BLaER1 treated with 17β-estradiol and CSF1 and Interleukin-3, amounts not matched to agents 10 nM and 100 nM (cell line): Measurements from ENCODE around the gene VAX1.

Source experiments
- H3K27ac ChIP-seq, 11 experiments: shearing (Covaris generic); formaldehyde crosslinking; 2 replicates each; pipeline ENCODE4 v1.8.1; 2022
- H3K27me3 ChIP-seq, 11 experiments: shearing (Covaris generic); formaldehyde crosslinking; 2 replicates each; pipeline ENCODE4 v1.8.1; 2022
- H3K36me3 ChIP-seq, 11 experiments: shearing (Covaris generic); formaldehyde crosslinking; 2 replicates each; pipeline ENCODE4 v1.8.1; 2022
- H3K4me1 ChIP-seq, 10 experiments: shearing (Covaris generic); formaldehyde crosslinking; 2 replicates each; pipeline ENCODE4 v1.8.1; 2022
- H3K4me2 ChIP-seq, 11 experiments: shearing (Covaris generic); formaldehyde crosslinking; 2 replicates each; pipeline ENCODE4 v1.8.1; 2022
- H3K4me3 ChIP-seq, 10 experiments: shearing (Covaris generic); formaldehyde crosslinking; 2 replicates each; pipeline ENCODE4 v1.8.1; 2022
- H3K9ac ChIP-seq, 11 experiments: shearing (Covaris generic); formaldehyde crosslinking; 2 replicates each; pipeline ENCODE4 v1.8.1; 2022
- H3K9me3 ChIP-seq, 11 experiments: shearing (Covaris generic); formaldehyde crosslinking; replicated peaks in 1 of 11; 2 replicates each; pipeline ENCODE4 v1.8.1; 2022
- H4K20me1 ChIP-seq, 11 experiments: shearing (Covaris generic); formaldehyde crosslinking; 2 replicates each; pipeline ENCODE4 v1.8.1; 2022
- Cebpa-rat ChIP-seq, 11 experiments: shearing (Covaris generic); IDR thresholded peaks; 2 replicates each; pipeline ENCODE4 v1.8.1; 2022

VAX1 gene

DNA sequence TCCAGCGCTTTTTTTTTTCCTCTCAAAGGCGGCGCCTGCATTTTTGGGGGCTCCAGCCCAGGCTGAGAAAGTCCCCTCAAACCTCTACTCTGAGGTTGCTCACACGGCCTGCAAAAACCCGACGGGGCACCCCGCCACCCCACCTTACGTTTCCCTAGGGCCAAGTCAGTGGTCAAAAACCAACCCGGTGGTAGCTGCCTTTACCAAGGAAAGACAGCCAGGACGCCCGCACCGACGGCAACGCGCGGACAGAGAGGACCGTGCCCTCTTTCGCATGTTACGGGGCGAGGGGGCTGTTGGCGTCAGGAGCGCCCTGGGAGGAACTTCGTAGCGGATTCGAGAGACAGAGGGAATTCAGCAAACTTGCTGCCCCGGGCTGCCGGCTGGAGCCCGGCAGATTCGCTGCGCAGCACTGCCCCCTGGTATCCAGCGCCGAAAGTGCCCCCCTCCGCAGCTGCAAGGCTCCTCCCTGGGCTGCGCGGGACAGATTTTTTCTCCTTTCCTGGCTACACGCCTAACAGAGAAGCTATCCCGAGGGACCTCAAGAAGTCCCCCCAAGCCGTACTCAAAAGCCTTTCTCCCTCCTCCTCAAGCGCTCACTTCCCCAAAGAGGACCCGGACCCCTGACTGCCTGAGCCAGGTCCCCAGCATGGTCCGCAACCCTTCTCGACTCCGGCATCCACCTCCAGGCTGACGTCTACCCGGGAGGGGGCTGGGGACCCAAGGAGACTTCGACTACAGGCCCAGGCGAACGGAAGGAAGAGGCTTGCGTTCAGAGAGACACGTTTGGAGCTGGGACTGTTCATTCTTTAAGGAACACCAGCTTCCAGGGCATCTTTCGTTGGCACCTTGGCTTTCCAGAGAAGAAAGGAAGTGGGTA, 27.7 kb upstream of the VAX1 start:
- Histone ChIP-seq H3K9me3 (peaks cover 4 to 16% (median 9%) of the 10 kb centered on the region in 11 experiments; a peak in 12 of 22 replicates), H3K27me3 (peaks cover 99 to 100% (median 100%) of the 10 kb centered on the region in 11 experiments), H3K4me2 (peak overlapping the region; percentile 51 to 89 (median 64)), H3K9ac (no peak overlapping the region), H3K36me3 (no peaks in the 10 kb centered on the region), H4K20me1 (peaks cover 0 to 46% (median 16%) of the 10 kb centered on the region in 11 experiments; a peak in 12 of 22 replicates), H3K27ac (no peak overlapping the region), H3K4me3 (peak overlapping the region in 8 of 10 experiments; percentile 13 to 44 (median 25); a peak in 11 of 20 replicates), H3K4me1 (peaks cover 0 to 22% (median 16%) of the 10 kb centered on the region in 10 experiments; a peak in 16 of 20 replicates)
- TF ChIP-seq Cebpa-rat (IDR thresholded peaks at IDR 0.05) = no peak

DNA sequence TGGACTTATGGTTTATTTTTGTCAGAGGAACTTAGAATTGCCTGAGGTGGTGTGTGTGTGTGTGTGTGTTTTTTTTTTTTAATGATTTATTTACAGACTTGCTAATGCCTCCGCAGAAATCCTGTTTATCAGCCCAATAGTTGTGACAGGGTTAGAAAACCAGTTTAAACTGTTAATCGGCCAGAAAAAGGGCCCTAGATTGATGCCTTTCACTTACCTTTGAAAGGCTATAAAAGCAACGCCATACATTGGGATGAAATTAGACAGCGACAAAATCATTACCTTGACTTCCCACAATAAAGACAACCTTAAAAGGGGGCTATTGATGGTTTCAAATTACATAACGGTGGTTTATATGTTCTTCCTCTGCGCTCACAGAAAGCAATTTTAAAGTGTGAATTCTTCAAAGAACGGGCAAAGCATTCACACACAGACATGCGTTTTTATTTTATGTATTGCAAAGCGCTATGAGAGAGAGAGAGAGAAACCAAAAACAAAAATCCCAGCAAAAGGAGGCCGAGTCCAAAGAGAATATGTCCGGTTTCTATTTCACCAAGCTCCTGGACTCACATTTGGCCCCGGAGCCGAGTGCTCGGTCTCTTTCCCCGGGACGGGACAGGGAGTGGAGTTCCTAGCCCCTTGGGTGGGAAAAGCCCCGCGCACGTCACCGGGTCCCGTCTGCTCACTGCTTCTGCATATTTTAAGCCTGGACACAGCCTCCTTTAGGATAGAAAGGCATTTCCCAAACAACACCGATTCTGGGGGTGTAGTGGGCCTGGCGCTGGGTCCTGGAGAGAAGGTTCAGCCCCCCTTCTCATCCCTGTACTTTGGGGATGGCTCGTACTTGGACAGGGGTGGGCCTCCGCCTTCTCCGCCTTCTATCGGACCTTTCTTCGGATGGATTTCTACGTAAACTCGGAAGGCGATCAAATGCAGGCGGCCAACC, 26.8 kb upstream of the VAX1 start:
- H3K9ac ChIP-seq = no peak overlapping the region
- no peak overlapping the region for H3K27ac ChIP-seq
- H3K4me1 ChIP-seq = peaks cover 0 to 22% (median 16%) of the 10 kb centered on the region in 10 experiments; a peak in 16 of 20 replicates
- peak overlapping the region; percentile 51 to 89 (median 64); a peak in 19 of 22 replicates for H3K4me2 ChIP-seq
- H3K27me3 ChIP-seq = peaks cover 99 to 100% (median 100%) of the 10 kb centered on the region in 11 experiments
- H4K20me1 ChIP-seq = peaks cover 0 to 43% (median 16%) of the 10 kb centered on the region in 11 experiments; a peak in 12 of 22 replicates
- peak overlapping the region in 7 of 10 experiments; percentile 15 to 44 (median 29); a peak in 7 of 20 replicates for H3K4me3 ChIP-seq
- no peak for TF ChIP-seq Cebpa-rat (IDR thresholded peaks at IDR 0.05)
- peaks cover 4 to 16% (median 10%) of the 10 kb centered on the region in 11 experiments; a peak in 12 of 22 replicates for H3K9me3 ChIP-seq
- H3K36me3 ChIP-seq = no peaks in the 10 kb centered on the region

DNA sequence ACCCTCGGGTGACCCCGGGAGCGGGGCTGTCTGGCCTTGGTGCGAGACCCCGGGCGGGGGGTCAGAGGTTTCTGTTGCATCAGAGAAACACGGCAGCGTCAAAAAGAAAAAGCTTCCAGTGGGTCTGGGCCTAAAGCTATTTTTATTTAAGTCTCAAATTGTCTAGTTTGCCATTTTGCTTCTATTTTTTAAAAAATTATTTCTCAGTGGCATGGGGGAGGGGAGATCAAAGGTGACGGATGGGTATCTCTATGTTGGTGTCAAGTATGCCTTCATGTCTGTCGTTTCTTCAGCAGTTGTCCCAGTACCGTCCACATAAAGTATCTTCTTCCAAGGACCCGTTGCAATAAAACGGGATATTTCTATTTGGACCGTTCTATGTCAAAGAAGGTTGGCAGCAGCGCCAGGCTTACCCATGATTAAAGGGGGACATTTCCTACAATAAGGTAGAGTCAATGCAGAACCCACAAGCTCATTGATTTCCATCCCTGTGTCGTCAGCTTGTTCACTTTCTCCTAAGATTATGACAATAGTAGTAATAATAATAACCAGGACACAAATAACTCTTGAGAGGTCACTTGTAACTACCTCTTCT, 26.0 kb upstream of the VAX1 start:
- Histone ChIP-seq H3K4me2 (no peak overlapping the region), H3K9me3 (peaks cover 4 to 16% (median 10%) of the 10 kb centered on the region in 11 experiments; a peak in 12 of 22 replicates), H3K9ac (no peak overlapping the region), H3K4me1 (peaks cover 0 to 22% (median 16%) of the 10 kb centered on the region in 10 experiments; a peak in 16 of 20 replicates), H3K36me3 (no peaks in the 10 kb centered on the region), H3K27ac (no peak overlapping the region), H4K20me1 (peaks cover 0 to 43% (median 16%) of the 10 kb centered on the region in 11 experiments; a peak in 12 of 22 replicates), H3K27me3 (peaks cover 99 to 100% (median 100%) of the 10 kb centered on the region in 11 experiments), H3K4me3 (no peak overlapping the region)
- no peak for TF ChIP-seq Cebpa-rat (IDR thresholded peaks at IDR 0.05)

DNA sequence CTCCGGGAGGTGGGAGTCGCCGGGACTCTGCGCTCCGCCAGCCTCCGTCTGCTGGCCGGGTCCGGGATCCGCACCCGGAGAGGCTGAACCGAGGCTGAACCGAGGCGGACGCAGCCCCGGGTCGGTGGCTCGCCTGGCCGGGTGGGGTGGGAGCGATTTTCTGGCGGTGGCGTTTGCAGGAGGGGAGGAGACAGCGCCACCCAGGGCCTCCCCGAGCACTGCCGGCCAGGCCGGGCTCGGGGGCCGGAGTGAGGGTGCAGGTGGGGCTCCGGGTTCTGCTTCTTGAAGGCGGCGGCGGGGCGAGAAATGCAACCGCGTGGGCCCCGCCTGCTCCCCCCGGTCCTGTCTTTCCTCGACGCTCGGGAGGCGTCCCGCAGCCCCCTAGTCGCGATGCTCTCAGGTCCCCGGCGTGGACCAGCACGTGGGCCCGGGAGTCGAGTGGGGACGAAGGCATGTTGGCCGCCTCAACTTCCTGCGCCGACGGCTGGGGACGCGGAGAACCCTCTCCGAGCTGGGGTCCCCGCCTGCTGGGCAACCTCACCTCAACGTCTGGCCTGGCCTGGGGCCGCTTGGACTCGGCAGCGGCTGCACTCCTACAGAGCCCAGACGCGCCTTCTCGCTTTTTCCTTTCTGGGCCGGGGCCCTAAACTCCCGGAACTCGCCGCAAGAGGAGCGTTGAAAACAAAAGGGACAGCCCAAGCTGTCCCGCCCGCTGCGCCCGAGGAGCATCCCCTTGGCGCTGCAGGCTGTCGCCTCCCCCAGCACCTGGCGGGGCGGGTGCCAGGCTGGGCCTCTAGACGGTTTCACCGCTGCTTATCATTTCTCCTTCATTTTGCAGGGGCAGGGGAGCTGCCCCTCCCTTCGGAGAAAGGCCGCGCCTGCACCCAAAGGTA, 25.2 kb upstream of the VAX1 start:
- peak overlapping the region in 1 of 11 experiments; percentile 4; a peak in 1 of 22 replicates for H3K4me2 ChIP-seq
- peaks cover 0 to 42% (median 16%) of the 10 kb centered on the region in 11 experiments; a peak in 12 of 22 replicates for H4K20me1 ChIP-seq
- H3K4me3 ChIP-seq = peak overlapping the region in 1 of 10 experiments; percentile 17; a peak in 1 of 20 replicates
- peaks cover 4 to 16% (median 10%) of the 10 kb centered on the region in 11 experiments; a peak in 12 of 22 replicates for H3K9me3 ChIP-seq
- no peak overlapping the region for H3K9ac ChIP-seq
- H3K4me1 ChIP-seq = peaks cover 0 to 22% (median 16%) of the 10 kb centered on the region in 10 experiments; a peak in 16 of 20 replicates
- no peak overlapping the region for H3K27ac ChIP-seq
- H3K36me3 ChIP-seq = no peaks in the 10 kb centered on the region
- H3K27me3 ChIP-seq = peaks cover 100% of the 10 kb centered on the region in 11 experiments
- TF ChIP-seq Cebpa-rat (IDR thresholded peaks at IDR 0.05) = no peak

DNA sequence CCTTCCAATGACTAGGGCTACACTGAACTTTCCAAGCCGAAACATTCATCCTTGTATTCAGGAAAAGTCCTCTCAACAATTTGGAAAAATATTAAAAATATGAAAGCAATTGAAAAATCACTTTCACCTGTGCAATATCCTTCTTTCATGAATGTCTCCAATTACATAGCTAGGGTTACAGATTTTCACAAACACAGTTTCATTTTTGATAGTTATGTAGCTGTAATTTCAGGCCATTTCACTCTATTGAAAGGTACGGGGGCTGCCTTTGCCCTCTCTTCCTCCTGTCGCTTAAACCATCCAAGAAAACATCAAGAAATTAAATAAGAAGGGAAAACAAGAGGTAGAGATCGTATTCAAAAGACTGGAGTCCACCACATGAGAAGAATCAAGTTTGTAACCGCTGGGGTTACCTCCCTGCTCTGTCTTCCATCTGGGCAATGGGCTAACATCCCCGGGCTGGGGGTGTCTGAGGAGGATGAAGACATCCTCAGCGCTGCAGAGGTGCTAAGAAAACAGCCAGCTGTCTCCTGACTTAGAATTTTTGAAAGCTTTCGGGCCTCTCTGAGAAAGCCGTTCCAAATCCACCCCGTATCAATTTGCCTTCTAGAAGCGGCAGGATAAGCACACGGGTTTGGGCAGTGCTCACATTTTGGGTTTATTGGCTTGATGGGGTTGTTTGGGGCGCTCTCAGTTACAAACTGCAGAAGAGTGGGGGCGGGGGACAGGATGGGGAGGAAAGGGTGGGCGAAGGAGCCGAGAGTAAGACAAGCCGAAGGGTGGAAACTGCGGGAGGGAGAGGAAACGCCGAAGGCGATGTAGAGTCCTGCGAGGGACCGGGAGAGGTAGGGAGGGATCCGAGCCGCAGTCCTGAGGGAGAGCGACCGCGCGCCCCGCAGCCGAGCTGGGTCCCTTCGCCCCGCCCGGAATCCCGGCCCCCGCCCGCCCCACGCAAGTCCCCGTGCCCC, 24.3 kb upstream of the VAX1 start:
- peaks cover 4 to 15% (median 9%) of the 10 kb centered on the region in 11 experiments; a peak in 12 of 22 replicates for H3K9me3 ChIP-seq
- H3K27me3 ChIP-seq = peaks cover 100% of the 10 kb centered on the region in 11 experiments
- H3K9ac ChIP-seq = no peak overlapping the region
- no peak overlapping the region for H3K27ac ChIP-seq
- peaks cover 0 to 32% (median 15%) of the 10 kb centered on the region in 11 experiments; a peak in 12 of 22 replicates for H4K20me1 ChIP-seq
- H3K4me1 ChIP-seq = peaks cover 0 to 18% (median 16%) of the 10 kb centered on the region in 10 experiments; a peak in 16 of 20 replicates
- H3K36me3 ChIP-seq = no peaks in the 10 kb centered on the region
- H3K4me3 ChIP-seq = no peak overlapping the region
- TF ChIP-seq Cebpa-rat (IDR thresholded peaks at IDR 0.05) = no peak
- no peak overlapping the region for H3K4me2 ChIP-seq

DNA sequence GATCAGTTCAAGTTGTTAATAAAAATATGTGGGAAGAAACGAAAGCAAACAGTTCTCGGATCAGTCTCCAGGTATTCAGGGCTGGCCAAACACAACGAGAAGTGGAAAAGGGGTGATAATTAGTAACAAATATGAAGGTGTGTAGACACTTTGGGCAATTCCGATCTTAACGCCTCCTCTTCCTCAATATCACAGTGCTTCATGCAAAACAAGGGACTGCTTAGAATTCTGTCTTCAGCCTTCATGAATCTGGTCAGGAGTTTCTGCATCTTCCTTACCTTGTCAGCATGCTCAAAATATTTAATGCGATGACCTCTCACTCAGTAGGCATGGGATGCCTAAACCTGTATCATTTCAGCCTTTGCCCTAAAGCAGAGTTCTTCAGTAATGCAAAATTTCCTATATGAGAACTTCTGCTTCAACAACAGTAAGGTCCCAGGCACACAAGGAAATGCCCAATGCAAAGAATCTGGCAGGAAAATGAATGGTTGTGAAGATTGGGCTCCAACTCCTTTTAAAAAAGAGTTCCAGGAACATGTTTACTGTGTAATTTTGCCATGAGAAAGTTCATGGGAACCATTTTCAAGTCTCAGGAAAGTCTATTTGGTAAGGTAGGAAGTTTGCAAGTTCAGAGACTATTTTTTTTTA, 23.4 kb upstream of the VAX1 start:
- H3K27me3 ChIP-seq = peaks cover 91 to 99% (median 97%) of the 10 kb centered on the region in 11 experiments
- H4K20me1 ChIP-seq = peaks cover 0 to 26% (median 11%) of the 10 kb centered on the region in 11 experiments; a peak in 12 of 22 replicates
- no peaks in the 10 kb centered on the region for H3K36me3 ChIP-seq
- H3K9me3 ChIP-seq = peaks cover 4 to 15% (median 9%) of the 10 kb centered on the region in 11 experiments; a peak in 12 of 22 replicates
- H3K27ac ChIP-seq = no peak overlapping the region
- no peak overlapping the region for H3K9ac ChIP-seq
- H3K4me1 ChIP-seq = peaks cover 0 to 18% (median 16%) of the 10 kb centered on the region in 10 experiments; a peak in 16 of 20 replicates
- H3K4me3 ChIP-seq = no peak overlapping the region
- no peak overlapping the region for H3K4me2 ChIP-seq
- no peak for TF ChIP-seq Cebpa-rat (IDR thresholded peaks at IDR 0.05)
